ENCODE results near the gene UIMC1. TPM values are rescaled to one million over a fixed set of nuclear protein-coding genes. Genes with fewer than 3 reads are reported as not detected.

Gene UIMC1
- total RNA-seq, 4 donors from 2014 or later: 12.3 to 93.2 (median 50.0) TPM

GRCh38 chr5:176868731-176869130 lies 137.8 kb downstream of the UIMC1 start:
- no peaks in the 10 kb centered on the region for H3K9me3 ChIP-seq
- no peaks in the 10 kb centered on the region for H3K36me3 ChIP-seq
- H3K4me3 ChIP-seq: no peak overlapping the region
- DNase-seq: no peak
- H3K27ac ChIP-seq: no peak overlapping the region
- TF ChIP-seq CTCF (IDR thresholded peaks at IDR 0.05) (no peak), POLR2A (IDR thresholded peaks at IDR 0.05) (no peak)
- no peaks in the 10 kb centered on the region for H3K27me3 ChIP-seq
- H3K4me1 ChIP-seq: no peaks in the 10 kb centered on the region
- intact Hi-C loops (cut with DNase I; ENCODE audit: low total_unique reads): no loop called here

GRCh38 chr5:176868126-176868525 lies 138.5 kb downstream of the UIMC1 start:
- no peak for DNase-seq
- no peaks in the 10 kb centered on the region for H3K27me3 ChIP-seq
- intact Hi-C loops (cut with DNase I; ENCODE audit: low total_unique reads): no loop called here

GRCh38 chr5:176866707-176867310 lies 139.8 kb downstream of the UIMC1 start:
- H3K4me3 ChIP-seq: no peak overlapping the region
- no peak for DNase-seq
- H3K9me3 ChIP-seq: no peaks in the 10 kb centered on the region
- H3K36me3 ChIP-seq: no peaks in the 10 kb centered on the region
- no peaks in the 10 kb centered on the region for H3K27me3 ChIP-seq
- H3K4me1 ChIP-seq: no peaks in the 10 kb centered on the region
- intact Hi-C loops (cut with DNase I; ENCODE audit: low total_unique reads): no loop called here
- H3K27ac ChIP-seq: no peak overlapping the region
- no peak for TF ChIP-seq POLR2A (IDR thresholded peaks at IDR 0.05)

More at GRCh38 chr5:176868126-176868525, 138.5 kb downstream of the UIMC1 start:
- Histone ChIP-seq H3K9me3 (no peaks in the 10 kb centered on the region), H3K27ac (no peak overlapping the region), H3K4me1 (no peaks in the 10 kb centered on the region), H3K36me3 (no peaks in the 10 kb centered on the region), H3K4me3 (no peak overlapping the region)
- TF ChIP-seq POLR2A (IDR thresholded peaks at IDR 0.05) (no peak), CTCF (IDR thresholded peaks at IDR 0.05) (no peak)

GRCh38 chr5:176865964-176866363 lies 140.6 kb downstream of the UIMC1 start:
- no peak overlapping the region for H3K4me3 ChIP-seq
- no peak for TF ChIP-seq CTCF (IDR thresholded peaks at IDR 0.05)
- TF ChIP-seq POLR2A (IDR thresholded peaks at IDR 0.05): no peak

GRCh38 chr5:176864755-176865154 lies 141.8 kb downstream of the UIMC1 start:
- Histone ChIP-seq H3K4me3 (no peak overlapping the region), H3K27me3 (no peaks in the 10 kb centered on the region), H3K9me3 (no peaks in the 10 kb centered on the region), H3K4me1 (no peaks in the 10 kb centered on the region), H3K36me3 (no peaks in the 10 kb centered on the region), H3K27ac (no peak overlapping the region)
- no peak for TF ChIP-seq CTCF (IDR thresholded peaks at IDR 0.05)
- no peak for TF ChIP-seq POLR2A (IDR thresholded peaks at IDR 0.05)
- intact Hi-C loops (cut with DNase I; ENCODE audit: low total_unique reads): no loop called here
- no peak for DNase-seq

More at GRCh38 chr5:176865964-176866363, 140.6 kb downstream of the UIMC1 start:
- Histone ChIP-seq H3K4me1 (no peaks in the 10 kb centered on the region), H3K36me3 (no peaks in the 10 kb centered on the region), H3K27me3 (no peaks in the 10 kb centered on the region), H3K9me3 (no peaks in the 10 kb centered on the region), H3K27ac (no peak overlapping the region)
- intact Hi-C loops (cut with DNase I; ENCODE audit: low total_unique reads): no loop called here
- no peak for DNase-seq

GRCh38 chr5:176863765-176864098 lies 142.8 kb downstream of the UIMC1 start:
- no peak overlapping the region for H3K4me3 ChIP-seq
- TF ChIP-seq POLR2A (IDR thresholded peaks at IDR 0.05) (no peak), CTCF (IDR thresholded peaks at IDR 0.05) (no peak)
- H3K27me3 ChIP-seq: no peaks in the 10 kb centered on the region
- DNase-seq: no peak
- no peaks in the 10 kb centered on the region for H3K9me3 ChIP-seq
- intact Hi-C loops (cut with DNase I; ENCODE audit: low total_unique reads): no loop called here
- no peak overlapping the region for H3K27ac ChIP-seq
- H3K36me3 ChIP-seq: no peaks in the 10 kb centered on the region
- no peaks in the 10 kb centered on the region for H3K4me1 ChIP-seq
